ENCODE data around the gene DPYSL4.

- TF ChIP-seq POLR2A (IDR thresholded peaks at IDR 0.05) (no peak), CTCF (IDR thresholded peaks at IDR 0.05) (no peak)
Observed at GRCh38 chr10:132241496-132241895, 54.7 kb downstream of the DPYSL4 start.

All from right lobe of liver (tissue), 4 donors.